Measurements from ENCODE around the gene COBLL1. TPM values are rescaled to one million over a fixed set of nuclear protein-coding genes. Genes with fewer than 3 reads are reported as not detected.

The COBLL1 gene
- total RNA-seq, 1 donor from 2014 or later: not detected

Other genes with a start within 250 kb of the COBLL1 start
- gene GRB14, start 220.3 kb downstream of the COBLL1 start, total RNA-seq: not detected in 2 replicates
- not detected in 2 replicates for gene SLC38A11, start 113.7 kb upstream of the COBLL1 start, total RNA-seq